ENCODE results near the gene GLRX5.

Gene GLRX5

GRCh38 chr14:95524706-95525512, 9.9 kb upstream of the GLRX5 start:
- no peak for DNase-seq
- H3K27me3 ChIP-seq (replicated peaks; ENCODE audit: control insufficient read depth, insufficient read depth, low read length, poor library complexity, severe bottlenecking), result no peaks in the 10 kb centered on the region
- no peaks in the 10 kb centered on the region for H3K36me3 ChIP-seq (ENCODE audit: control insufficient read depth, insufficient read depth, low read length)
- H3K4me3 ChIP-seq (ENCODE audit: insufficient read depth, low read depth, low read length, poor library complexity, severe bottlenecking), result no peak overlapping the region
- no peaks in the 10 kb centered on the region for H3K9me3 ChIP-seq (ENCODE audit: control insufficient read depth, low read length)
- peaks cover 52% of the 10 kb centered on the region for H3K4me1 ChIP-seq (ENCODE audit: control insufficient read depth, insufficient read depth, low read length, poor library complexity, severe bottlenecking)
- H3K27ac ChIP-seq (ENCODE audit: insufficient read depth, low read length, poor library complexity, severe bottlenecking), result peak overlapping the region; percentile 69

DNA sequence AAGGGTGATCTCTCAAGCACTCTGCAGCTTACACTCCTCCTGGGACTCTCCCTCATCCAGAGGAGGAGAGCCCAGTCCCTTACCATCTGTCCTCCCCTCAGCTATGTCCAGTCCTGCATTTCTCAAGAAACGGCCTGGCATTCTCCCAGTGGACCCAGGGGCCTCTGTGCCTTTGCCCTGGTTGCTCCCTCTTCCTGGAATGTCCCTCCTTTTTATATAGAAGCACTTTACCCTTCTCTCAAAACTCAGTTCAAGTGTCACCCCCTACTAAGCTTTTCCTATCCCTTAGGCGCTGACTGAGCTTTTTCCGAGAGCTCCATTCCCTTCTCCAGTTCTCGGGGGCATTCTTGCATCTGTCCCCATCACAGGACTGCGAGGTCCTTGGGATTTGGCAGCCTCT, 8.9 kb upstream of the GLRX5 start:
- Histone ChIP-seq H3K9me3 (ENCODE audit: control insufficient read depth, low read length) (no peaks in the 10 kb centered on the region), H3K36me3 (ENCODE audit: control insufficient read depth, insufficient read depth, low read length) (no peaks in the 10 kb centered on the region), H3K27ac (ENCODE audit: insufficient read depth, low read length, poor library complexity, severe bottlenecking) (no peak overlapping the region), H3K4me3 (ENCODE audit: insufficient read depth, low read depth, low read length, poor library complexity, severe bottlenecking) (no peak overlapping the region), H3K27me3 (replicated peaks; ENCODE audit: control insufficient read depth, insufficient read depth, low read length, poor library complexity, severe bottlenecking) (no peaks in the 10 kb centered on the region), H3K4me1 (ENCODE audit: control insufficient read depth, insufficient read depth, low read length, poor library complexity, severe bottlenecking) (peaks cover 42% of the 10 kb centered on the region)
- DNase-seq, result no peak

DNA sequence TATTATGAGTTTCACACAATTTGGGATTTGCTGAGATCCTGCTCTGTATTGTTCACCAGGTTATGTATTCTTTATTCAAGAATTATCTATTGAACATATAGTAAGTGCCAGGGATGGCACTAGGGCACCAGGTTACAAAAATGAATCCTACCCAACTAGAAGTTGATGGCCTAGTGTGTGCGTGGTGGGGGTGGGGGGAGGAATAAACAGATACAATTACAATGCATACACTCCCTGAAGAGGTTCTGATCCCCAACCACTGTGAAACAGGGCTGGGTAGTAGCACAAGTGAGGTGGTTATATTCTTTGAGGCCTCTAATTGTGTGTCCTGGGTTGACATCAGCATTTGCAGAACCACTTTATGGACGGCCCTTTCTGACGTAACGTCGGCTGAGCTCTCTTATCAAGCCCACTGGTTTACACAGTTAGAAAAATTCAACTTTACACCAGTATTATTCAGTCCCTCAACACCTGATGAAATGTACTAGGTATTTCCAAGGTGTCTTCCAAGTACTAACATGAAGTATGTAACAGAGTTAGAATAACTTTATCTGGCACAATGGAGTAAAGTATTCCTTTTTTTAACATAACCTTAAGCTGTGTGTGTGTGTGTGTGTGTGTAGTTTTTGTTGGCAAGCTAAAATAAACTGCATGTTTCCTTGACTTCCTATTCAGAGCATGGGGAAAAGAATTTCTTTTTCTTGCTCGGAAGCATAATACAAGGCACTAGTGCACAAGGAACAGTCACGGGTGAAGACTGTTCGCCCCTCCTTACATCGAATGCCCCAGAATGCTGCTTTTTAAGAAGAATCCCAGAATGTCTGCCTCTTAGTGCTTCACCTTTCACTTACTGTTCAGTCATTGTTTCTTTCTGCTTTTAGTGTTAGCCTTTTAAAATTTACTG, 8.1 kb upstream of the GLRX5 start:
- no peak for DNase-seq
- Histone ChIP-seq H3K27me3 (replicated peaks; ENCODE audit: control insufficient read depth, insufficient read depth, low read length, poor library complexity, severe bottlenecking) (no peaks in the 10 kb centered on the region), H3K4me1 (ENCODE audit: control insufficient read depth, insufficient read depth, low read length, poor library complexity, severe bottlenecking) (peaks cover 34% of the 10 kb centered on the region), H3K9me3 (ENCODE audit: control insufficient read depth, low read length) (no peaks in the 10 kb centered on the region), H3K36me3 (ENCODE audit: control insufficient read depth, insufficient read depth, low read length) (no peaks in the 10 kb centered on the region), H3K4me3 (ENCODE audit: insufficient read depth, low read depth, low read length, poor library complexity, severe bottlenecking) (no peak overlapping the region), H3K27ac (ENCODE audit: insufficient read depth, low read length, poor library complexity, severe bottlenecking) (no peak overlapping the region)

- Histone ChIP-seq H3K4me3 (ENCODE audit: insufficient read depth, low read depth, low read length, poor library complexity, severe bottlenecking) (no peak overlapping the region), H3K27me3 (replicated peaks; ENCODE audit: control insufficient read depth, insufficient read depth, low read length, poor library complexity, severe bottlenecking) (no peaks in the 10 kb centered on the region), H3K9me3 (ENCODE audit: control insufficient read depth, low read length) (no peaks in the 10 kb centered on the region), H3K27ac (ENCODE audit: insufficient read depth, low read length, poor library complexity, severe bottlenecking) (no peak overlapping the region), H3K36me3 (ENCODE audit: control insufficient read depth, insufficient read depth, low read length) (no peaks in the 10 kb centered on the region), H3K4me1 (ENCODE audit: control insufficient read depth, insufficient read depth, low read length, poor library complexity, severe bottlenecking) (peaks cover 33% of the 10 kb centered on the region)
- DNase-seq, result peak in 1 of 3 donors; percentile 34
These were observed 7.4 kb upstream of the GLRX5 start for GRCh38 chr14:95527387-95528002.

DNA sequence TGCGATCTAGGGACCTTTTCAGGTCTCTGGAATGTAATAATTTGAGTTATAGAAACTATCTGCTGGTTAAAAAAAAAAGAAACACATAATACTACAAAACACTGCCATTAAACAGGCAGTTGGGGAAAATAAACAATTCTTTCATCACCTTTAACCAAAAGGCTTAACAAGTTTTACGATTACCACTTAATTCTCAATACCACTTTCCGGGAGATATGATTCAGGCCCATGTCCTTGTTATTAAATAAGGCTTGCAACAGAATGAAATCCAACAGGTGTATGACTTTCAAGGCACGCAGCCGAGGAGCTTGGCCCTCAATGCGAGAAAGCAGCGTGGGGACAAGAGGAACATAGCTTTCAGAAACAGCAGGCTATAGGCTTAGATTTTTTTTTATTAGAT, 5.6 kb upstream of the GLRX5 start:
- H3K4me1 ChIP-seq (ENCODE audit: control insufficient read depth, insufficient read depth, low read length, poor library complexity, severe bottlenecking), result peaks cover 31% of the 10 kb centered on the region
- no peak overlapping the region for H3K27ac ChIP-seq (ENCODE audit: insufficient read depth, low read length, poor library complexity, severe bottlenecking)
- H3K4me3 ChIP-seq (ENCODE audit: insufficient read depth, low read depth, low read length, poor library complexity, severe bottlenecking), result no peak overlapping the region

GRCh38 chr14:95530473-95531276, 4.2 kb upstream of the GLRX5 start:
- no peaks in the 10 kb centered on the region for H3K9me3 ChIP-seq (ENCODE audit: control insufficient read depth, low read length)
- no peak for DNase-seq
- no peaks in the 10 kb centered on the region for H3K36me3 ChIP-seq (ENCODE audit: control insufficient read depth, insufficient read depth, low read length)
- H3K4me3 ChIP-seq (ENCODE audit: insufficient read depth, low read depth, low read length, poor library complexity, severe bottlenecking), result no peak overlapping the region
- H3K27me3 ChIP-seq (replicated peaks; ENCODE audit: control insufficient read depth, insufficient read depth, low read length, poor library complexity, severe bottlenecking), result no peaks in the 10 kb centered on the region
- H3K27ac ChIP-seq (ENCODE audit: insufficient read depth, low read length, poor library complexity, severe bottlenecking), result no peak overlapping the region
- peaks cover 26% of the 10 kb centered on the region for H3K4me1 ChIP-seq (ENCODE audit: control insufficient read depth, insufficient read depth, low read length, poor library complexity, severe bottlenecking)

More for the DNA sequence above, 5.6 kb upstream of the GLRX5 start:
- Histone ChIP-seq H3K27me3 (replicated peaks; ENCODE audit: control insufficient read depth, insufficient read depth, low read length, poor library complexity, severe bottlenecking) (no peaks in the 10 kb centered on the region), H3K36me3 (ENCODE audit: control insufficient read depth, insufficient read depth, low read length) (no peaks in the 10 kb centered on the region), H3K9me3 (ENCODE audit: control insufficient read depth, low read length) (no peaks in the 10 kb centered on the region)
- DNase-seq, result no peak

- DNase-seq, result no peak
- Histone ChIP-seq H3K9me3 (ENCODE audit: control insufficient read depth, low read length) (no peaks in the 10 kb centered on the region), H3K4me3 (ENCODE audit: insufficient read depth, low read depth, low read length, poor library complexity, severe bottlenecking) (no peak overlapping the region)
These were observed 3.4 kb upstream of the GLRX5 start for GRCh38 chr14:95531473-95531872.

GRCh38 chr14:95531969-95532368, 2.9 kb upstream of the GLRX5 start:
- H3K4me1 ChIP-seq (ENCODE audit: control insufficient read depth, insufficient read depth, low read length, poor library complexity, severe bottlenecking), result peaks cover 32% of the 10 kb centered on the region

More at GRCh38 chr14:95531473-95531872, 3.4 kb upstream of the GLRX5 start:
- Histone ChIP-seq H3K27ac (ENCODE audit: insufficient read depth, low read length, poor library complexity, severe bottlenecking) (no peak overlapping the region), H3K27me3 (replicated peaks; ENCODE audit: control insufficient read depth, insufficient read depth, low read length, poor library complexity, severe bottlenecking) (no peaks in the 10 kb centered on the region), H3K36me3 (ENCODE audit: control insufficient read depth, insufficient read depth, low read length) (no peaks in the 10 kb centered on the region), H3K4me1 (ENCODE audit: control insufficient read depth, insufficient read depth, low read length, poor library complexity, severe bottlenecking) (peaks cover 32% of the 10 kb centered on the region)

DNA sequence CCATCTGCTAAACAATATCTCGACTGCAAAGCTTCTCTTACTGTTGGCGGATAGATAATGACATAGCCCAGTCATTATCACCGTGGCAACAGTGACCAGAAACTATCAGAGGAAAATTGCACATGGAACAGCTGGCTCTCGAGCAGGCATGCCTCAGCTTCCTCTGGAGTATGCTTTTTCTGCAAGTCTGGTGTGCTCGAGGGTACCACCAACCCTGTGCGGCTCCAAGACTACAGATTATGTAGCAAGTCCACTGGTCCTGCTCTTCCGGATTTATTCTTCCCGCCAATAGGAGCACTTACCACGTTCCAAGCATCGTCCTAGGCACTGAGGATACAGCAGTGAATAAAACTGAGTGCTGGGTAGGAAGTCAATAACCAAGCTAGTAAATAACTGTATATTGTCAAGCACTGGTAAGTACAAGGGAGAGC, 1.4 kb upstream of the GLRX5 start:
- Histone ChIP-seq H3K36me3 (ENCODE audit: control insufficient read depth, insufficient read depth, low read length) (no peaks in the 10 kb centered on the region), H3K4me3 (ENCODE audit: insufficient read depth, low read depth, low read length, poor library complexity, severe bottlenecking) (peak overlapping the region; percentile 73), H3K4me1 (ENCODE audit: control insufficient read depth, insufficient read depth, low read length, poor library complexity, severe bottlenecking) (peaks cover 32% of the 10 kb centered on the region), H3K9me3 (ENCODE audit: control insufficient read depth, low read length) (no peaks in the 10 kb centered on the region), H3K27me3 (replicated peaks; ENCODE audit: control insufficient read depth, insufficient read depth, low read length, poor library complexity, severe bottlenecking) (no peaks in the 10 kb centered on the region), H3K27ac (ENCODE audit: insufficient read depth, low read length, poor library complexity, severe bottlenecking) (peak overlapping the region; percentile 87)
- DNase-seq, result no peak

More at GRCh38 chr14:95531969-95532368, 2.9 kb upstream of the GLRX5 start:
- Histone ChIP-seq H3K27me3 (replicated peaks; ENCODE audit: control insufficient read depth, insufficient read depth, low read length, poor library complexity, severe bottlenecking) (no peaks in the 10 kb centered on the region), H3K27ac (ENCODE audit: insufficient read depth, low read length, poor library complexity, severe bottlenecking) (no peak overlapping the region), H3K36me3 (ENCODE audit: control insufficient read depth, insufficient read depth, low read length) (no peaks in the 10 kb centered on the region), H3K9me3 (ENCODE audit: control insufficient read depth, low read length) (no peaks in the 10 kb centered on the region), H3K4me3 (ENCODE audit: insufficient read depth, low read depth, low read length, poor library complexity, severe bottlenecking) (no peak overlapping the region)
- no peak for DNase-seq

Data from effector memory CD4-positive, alpha-beta T cell (primary cell).